Heart left ventricle (tissue), 13 donors: ENCODE data around the gene WBP1.

ENCODE experiments used
- CTCF ChIP-seq, 12 donors: fragments of 200-600 bp; sonication (generic) in 4 of 12; IDR thresholded peaks; one replicate each; pipeline versions ENCODE4 v1.5.0 to v1.8.0; 2018 to 2022; ENCODE audit warnings: antibody characterized with exemption in 12 of 12, mild to moderate bottlenecking in 5 of 12
- POLR2A ChIP-seq, 2 donors: fragments of 450-650 bp; IDR thresholded peaks; one replicate each; pipeline ENCODE4 v1.6.1; 2017; ENCODE audit warnings: antibody characterized with exemption in 2 of 2, mild to moderate bottlenecking in 2 of 2, moderate library complexity in 2 of 2
- donor health status: ischemic (EF 13 %, LVEDD 7.1; RV severe dilation, severe dysfunction).
- donor health status: DM: no; HTN: yes; CAD: no.
- donor health status: DM: no; HTN: no; CAD: no.
- donor health status: ischemic (EF 25% LVEDD 6.9; RV normal size, moderate dysfunction).
- donor health status: ischemic (EF 25% LVEDD 5.7; RV mildly dilated, moderate dysfunction).
- donor health status: ischemic (EF 35%, LVEDD 5.7; RV mildly dilated, moderate dysfunction).
- donor health status: nonischemic (EF 11% LVEDD 7.7; RV severe dilation, severe dysfunction).
- donor health status: DM: yes; HTN: yes; CAD: no.
- donor health status: PGD.
- donor health status: ischemic (EF 29% LVEDD 5.4; RV normal size, mild dysfunction).
- donor health status: nonischemic (EF 23%, LVEDD 6.1; RV moderate dilation, normal function).

- TF ChIP-seq CTCF (IDR thresholded peaks at IDR 0.05) (no peak), POLR2A (IDR thresholded peaks at IDR 0.05) (no peak)
Observed at GRCh38 chr2:74499940-74500577, 41.8 kb downstream of the WBP1 start.
